GM18505 (cell line): ENCODE results near the gene RRAGD.

Experiments used
- ATAC-seq: cut with Tn5 transposase; IDR thresholded peaks from one replicate; pipeline ENCODE4 v1.9.1; 2021; ENCODE audit not compliant: unreplicated experiment
- POLR2A ChIP-seq: IDR thresholded peaks from 4 replicates; pipeline ENCODE4 v1.6.1; 2011; ENCODE audit warnings: borderline replicate concordance; ENCODE audit not compliant: insufficient read depth, insufficient read length; ENCODE audit errors: extremely low read depth

The RRAGD gene

DNA sequence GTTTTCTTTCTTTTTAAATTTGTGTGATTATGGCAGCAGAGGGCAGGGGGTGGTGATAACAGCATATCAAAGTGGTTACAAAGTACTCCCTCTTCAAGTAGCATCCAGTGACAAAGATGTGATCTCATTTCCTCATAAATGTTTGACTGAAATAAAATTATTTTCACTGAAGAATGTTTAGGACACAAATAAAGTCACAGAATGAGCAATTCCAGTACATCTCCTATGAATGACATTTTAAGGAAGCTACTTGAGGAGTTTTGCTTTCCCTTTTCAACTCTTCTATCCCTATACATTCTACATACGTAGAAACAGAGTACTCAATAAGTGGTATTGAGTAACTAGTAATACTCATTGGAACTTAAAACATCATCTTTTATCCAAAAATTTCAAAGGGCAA lies 83.1 kb downstream of the RRAGD start:
- no peak for TF ChIP-seq POLR2A
- ATAC-seq = no peak

- no peak for ATAC-seq
- no peak for TF ChIP-seq POLR2A
These were observed 87.8 kb downstream of the RRAGD start for GRCh38 chr6:89324304-89324703.

DNA sequence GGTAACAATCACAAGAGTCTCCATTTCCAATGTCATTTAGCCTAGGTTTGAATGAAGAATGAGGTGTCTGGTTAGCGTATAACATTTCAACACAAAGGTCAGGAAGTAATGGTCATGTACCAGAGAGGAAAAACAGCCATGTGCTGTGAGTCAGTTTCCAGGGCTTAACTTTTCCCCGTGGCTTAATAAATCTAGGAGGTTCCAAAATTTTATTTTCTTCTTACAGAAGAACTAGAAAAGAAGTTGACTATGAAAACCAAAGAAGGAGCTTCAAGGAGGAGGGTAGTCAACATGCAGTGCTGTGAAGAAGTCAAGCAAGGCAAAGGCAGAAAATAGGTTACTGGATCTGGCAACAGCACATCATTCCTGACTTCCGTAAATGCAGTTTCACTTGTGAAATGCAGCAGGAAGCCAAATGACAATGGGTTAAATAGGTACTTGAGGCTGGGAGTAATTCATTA lies 88.5 kb downstream of the RRAGD start:
- ATAC-seq = no peak
- no peak for TF ChIP-seq POLR2A

- no peak for ATAC-seq
- no peak for TF ChIP-seq POLR2A
These were observed 90.7 kb downstream of the RRAGD start for GRCh38 chr6:89321131-89321970.

DNA sequence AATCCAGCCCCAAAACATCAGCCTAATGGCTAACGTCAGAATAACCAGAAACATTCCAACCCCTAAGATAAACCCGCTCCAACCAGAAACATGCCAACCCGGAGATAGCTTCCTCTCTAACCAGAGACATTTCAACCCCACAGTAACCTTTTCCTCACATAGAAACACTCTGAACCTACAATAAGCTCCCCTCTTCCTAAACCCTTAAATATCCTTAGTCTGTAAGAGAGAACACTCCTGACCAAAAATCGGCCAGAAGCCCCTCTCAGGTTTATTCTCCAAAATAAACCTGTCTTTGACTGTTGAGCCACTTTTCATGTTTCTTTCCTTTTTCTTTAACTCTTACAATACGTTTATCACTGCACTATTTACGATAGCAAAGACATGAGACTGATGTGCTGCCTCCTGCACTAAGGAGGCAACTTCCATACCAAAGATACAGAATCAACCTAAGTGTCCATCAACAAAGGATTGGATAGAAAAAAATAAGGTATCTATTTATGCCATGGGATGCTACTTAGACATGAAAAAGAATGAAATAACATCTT lies 92.0 kb downstream of the RRAGD start:
- no peak for ATAC-seq
- TF ChIP-seq POLR2A = no peak

GRCh38 chr6:89317067-89317466 lies 95.0 kb downstream of the RRAGD start:
- ATAC-seq = no peak
- no peak for TF ChIP-seq POLR2A

GRCh38 chr6:89315249-89315885 lies 96.7 kb downstream of the RRAGD start, which contains the start of gene GABRR2:
GABRR2 (minus strand) TSS chr6:89315299; CDS start chr6:89315165, 134 bp downstream.
- ATAC-seq = no peak
- TF ChIP-seq POLR2A = no peak

DNA sequence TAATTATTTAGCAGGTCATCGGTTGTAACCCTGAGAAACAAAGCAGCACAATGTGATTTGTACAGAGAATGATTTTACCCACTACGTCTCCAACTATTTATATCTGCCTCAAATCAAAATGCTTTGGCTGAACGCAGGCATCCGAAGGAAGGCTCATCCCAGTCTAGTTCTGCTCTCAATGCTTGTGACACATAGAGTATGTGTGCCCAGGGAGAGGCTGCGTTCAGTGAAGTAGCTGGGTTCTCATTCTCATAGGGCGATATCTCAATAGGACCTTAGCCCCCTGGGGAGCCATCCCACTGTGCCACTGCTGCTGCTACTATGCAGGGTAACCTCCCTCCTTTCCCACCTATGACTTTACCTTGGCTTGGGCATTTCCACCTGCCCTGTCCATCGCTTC lies 97.4 kb downstream of the RRAGD start:
- no peak for ATAC-seq
- no peak for TF ChIP-seq POLR2A
